Activated T-helper 2 cell treated with anti-CD3 and anti-CD28 coated beads, Interferon-gamma antibody, Interleukin-2, Interleukin-4, amounts not matched to agents 10 μg/mL and 5 μg/mL and 100 μg/mL, durations not matched to agents 14 hours and 24 hours and 36 hours (primary cell): ENCODE results near the gene BAZ1A. TPM values are rescaled to one million over a fixed set of nuclear protein-coding genes. Genes with fewer than 3 reads are reported as not detected.

Experiments
- DNase-seq: peaks from one replicate; pipeline ENCODE4 v3.0.0; 2021; ENCODE audit warnings: low spot score
- H3K27ac Mint-ChIP-seq: one replicate; pipeline ENCODE4 v1.8.0; 2021; ENCODE audit warnings: mixed read lengths
- H3K27me3 Mint-ChIP-seq: one replicate; pipeline ENCODE4 v1.8.0; 2021; ENCODE audit warnings: low read depth, mixed read lengths
- H3K36me3 Mint-ChIP-seq: one replicate; pipeline ENCODE4 v1.8.0; 2021; ENCODE audit warnings: low read depth, mixed read lengths
- H3K4me1 Mint-ChIP-seq: one replicate; pipeline ENCODE4 v1.8.0; 2021; ENCODE audit warnings: low read depth, mixed read lengths
- H3K4me3 Mint-ChIP-seq: one replicate; pipeline ENCODE4 v1.8.0; 2021; ENCODE audit warnings: low read depth, mild to moderate bottlenecking, moderate library complexity, mixed read lengths
- H3K9me3 Mint-ChIP-seq: one replicate; pipeline ENCODE4 v1.8.0; 2021; ENCODE audit warnings: mixed read lengths
- intact Hi-C: fragments of 100-400 bp; cut with micrococcal nuclease; formaldehyde crosslinking; loops from one replicate; pipeline ENCODE4 v1.15.1; 2023
- total RNA-seq: library from RNA; stranded (reverse); gene quantifications from 2 replicates; pipeline ENCODE4 v1.2.3, GENCODE V29; 2022

BAZ1A gene
- total RNA-seq, 1 donor from 2014 or later, result 85.7 TPM

DNA sequence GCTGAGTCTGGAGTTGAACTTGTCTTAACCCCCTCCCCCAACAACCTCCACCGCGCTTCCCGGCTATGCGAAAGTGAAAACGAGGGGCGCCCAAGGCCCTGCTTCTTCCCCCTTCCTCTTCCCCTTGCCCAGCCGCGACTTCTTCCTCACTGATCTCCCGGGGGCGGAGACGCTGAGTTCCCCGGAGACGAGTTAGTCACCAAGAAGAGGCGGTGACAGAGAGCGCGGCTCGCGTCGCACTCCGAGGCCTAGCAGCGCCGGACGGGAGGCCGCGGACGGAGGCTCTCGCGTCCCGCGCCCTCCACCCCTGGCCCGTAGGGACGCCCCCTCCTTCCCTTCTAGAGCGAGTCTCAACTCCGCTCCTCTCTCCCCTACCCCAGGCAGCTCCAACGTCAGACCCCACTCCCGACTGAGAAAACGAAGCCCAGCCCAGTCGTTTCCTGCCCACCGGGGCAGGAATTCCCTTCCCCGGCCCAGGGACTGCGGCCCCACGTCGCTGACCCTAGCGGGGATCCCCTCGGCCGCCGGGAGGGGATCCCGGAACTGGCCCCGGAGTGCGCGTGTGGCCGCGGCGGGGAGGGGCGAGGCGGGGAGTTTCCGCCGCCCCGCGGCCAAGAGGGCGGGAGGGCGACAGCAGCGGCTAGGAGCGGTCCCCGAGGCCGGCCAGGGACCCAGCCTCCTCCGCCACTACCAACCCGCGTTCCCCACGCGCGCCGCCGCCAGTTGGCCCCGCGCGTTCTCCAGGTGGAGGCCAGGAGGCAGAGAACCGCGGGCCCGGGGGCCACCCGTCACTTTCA is 1.4 kb downstream of the BAZ1A start:
- Mint-ChIP-seq H3K4me3 (peak overlapping the region; percentile 95), H3K27ac (peak overlapping the region; percentile 99), H3K4me1 (peaks cover 29% of the 10 kb centered on the region), H3K9me3 (no peaks in the 10 kb centered on the region), H3K27me3 (no peaks in the 10 kb centered on the region), H3K36me3 (peaks cover 42% of the 10 kb centered on the region)
- intact Hi-C loops, result loop anchor here (1.0 to 10.0 kb wide), 11 partner anchors 15 to 951 kb away; partner anchors contain the start of genes BRMS1L, CFL2, FAM177A1 and PPP2R3C
- DNase-seq, result peak; percentile 84

DNA sequence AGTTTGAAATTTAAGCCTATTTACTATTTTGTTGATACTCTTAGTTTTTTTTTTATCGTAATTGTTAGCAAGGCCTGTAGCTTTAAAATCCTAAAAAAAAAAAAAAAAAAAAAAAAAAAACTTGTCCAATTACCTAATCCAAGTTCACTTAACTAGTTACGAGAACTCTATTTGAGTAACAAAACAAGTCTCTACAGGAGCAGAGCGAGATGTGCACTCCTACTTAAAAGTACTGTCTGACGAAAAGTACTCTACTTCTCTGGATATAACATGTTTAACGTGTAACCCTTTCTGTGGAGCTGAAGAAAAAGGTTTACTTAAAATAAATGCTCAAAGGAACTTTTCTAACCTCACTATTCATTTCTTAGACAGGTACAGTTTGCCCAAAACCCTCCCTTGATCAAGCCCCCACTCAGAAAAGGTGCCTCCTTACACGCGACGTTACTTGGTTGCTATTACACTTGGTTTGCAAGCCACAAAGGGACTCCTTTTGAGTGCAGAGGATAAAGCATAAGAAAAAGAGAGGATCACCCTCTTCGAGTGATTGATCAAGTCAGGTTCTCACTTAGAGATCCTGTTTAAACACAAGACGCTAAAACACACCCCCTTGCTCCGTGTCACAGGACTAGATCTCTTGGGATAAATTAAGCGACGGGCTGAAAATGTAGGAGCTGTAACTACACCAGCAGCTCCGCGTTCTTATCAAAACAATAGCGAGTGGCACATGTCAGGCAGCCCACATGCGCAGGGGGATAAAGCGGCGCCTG is 2.2 kb downstream of the BAZ1A start:
- no peaks in the 10 kb centered on the region for H3K9me3 Mint-ChIP-seq
- DNase-seq, result no peak
- no peaks in the 10 kb centered on the region for H3K27me3 Mint-ChIP-seq
- peaks cover 29% of the 10 kb centered on the region for H3K4me1 Mint-ChIP-seq
- H3K27ac Mint-ChIP-seq, result peak overlapping the region; percentile 99
- peaks cover 48% of the 10 kb centered on the region for H3K36me3 Mint-ChIP-seq
- intact Hi-C loops, result loop anchor here (1.0 to 10.0 kb wide), 9 partner anchors 14 to 952 kb away; partner anchors contain the start of genes BRMS1L, CFL2, FAM177A1 and PPP2R3C
- H3K4me3 Mint-ChIP-seq, result peak overlapping the region; percentile 95

DNA sequence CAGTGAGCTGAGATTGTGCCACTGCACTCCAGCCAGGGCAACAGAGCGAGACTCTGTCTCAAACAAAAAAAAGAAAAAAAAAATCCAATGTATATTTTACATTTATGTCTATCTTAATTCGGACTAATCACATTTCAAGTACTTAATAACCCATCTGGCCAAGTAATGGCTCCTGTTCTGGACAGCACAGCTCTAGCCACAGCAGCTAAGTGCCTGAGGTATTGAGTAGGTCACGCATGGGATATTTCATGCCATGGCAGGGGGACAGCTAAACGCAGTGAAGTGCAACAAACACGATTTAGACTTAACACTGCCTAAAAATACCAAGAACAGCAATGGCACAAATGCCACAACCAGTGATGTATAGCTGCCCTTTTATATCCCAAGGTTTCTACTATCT is 8.0 kb downstream of the BAZ1A start:
- intact Hi-C loops, result no loop called here
- Mint-ChIP-seq H3K36me3 (peaks cover 38% of the 10 kb centered on the region), H3K27ac (no peak overlapping the region), H3K4me1 (peaks cover 24% of the 10 kb centered on the region), H3K27me3 (no peaks in the 10 kb centered on the region), H3K9me3 (no peaks in the 10 kb centered on the region), H3K4me3 (no peak overlapping the region)
- no peak for DNase-seq

DNA sequence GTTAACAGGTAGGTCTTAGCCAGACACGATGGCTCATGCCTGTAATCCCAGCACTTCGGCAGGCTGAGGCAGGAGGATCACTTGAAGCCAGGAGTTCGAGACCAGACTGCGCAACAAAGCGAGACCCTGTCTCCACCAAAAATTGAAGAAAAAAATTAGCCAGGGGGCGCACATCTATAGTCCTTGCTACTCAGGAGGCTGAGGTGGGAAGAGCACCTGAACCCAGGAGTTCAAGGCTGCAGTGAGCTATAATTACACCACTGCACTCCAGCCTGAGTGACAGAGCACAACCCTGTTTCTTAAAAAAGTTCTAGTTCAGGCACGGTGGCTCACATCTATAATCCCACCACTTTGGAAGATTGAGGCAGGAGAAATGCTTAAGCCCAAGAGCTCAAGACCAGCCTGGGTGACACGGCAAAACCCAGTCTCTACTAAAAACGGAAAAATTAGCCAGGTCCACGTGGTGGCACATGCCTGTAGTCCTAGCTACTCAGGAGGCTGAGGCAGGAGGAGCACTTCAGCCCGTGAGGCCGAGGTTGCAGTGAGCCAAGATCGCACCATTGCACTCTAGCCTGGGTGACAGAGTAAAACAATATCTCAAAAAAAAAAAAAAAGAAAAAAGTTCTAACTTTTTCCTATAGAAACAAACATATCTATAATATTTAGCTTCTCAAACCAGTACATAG is 9.1 kb downstream of the BAZ1A start:
- no peak for DNase-seq
- no peak overlapping the region for H3K4me3 Mint-ChIP-seq
- intact Hi-C loops, result no loop called here
- H3K9me3 Mint-ChIP-seq, result no peaks in the 10 kb centered on the region
- peaks cover 16% of the 10 kb centered on the region for H3K4me1 Mint-ChIP-seq
- peaks cover 41% of the 10 kb centered on the region for H3K36me3 Mint-ChIP-seq
- H3K27me3 Mint-ChIP-seq, result no peaks in the 10 kb centered on the region
- H3K27ac Mint-ChIP-seq, result no peak overlapping the region

DNA sequence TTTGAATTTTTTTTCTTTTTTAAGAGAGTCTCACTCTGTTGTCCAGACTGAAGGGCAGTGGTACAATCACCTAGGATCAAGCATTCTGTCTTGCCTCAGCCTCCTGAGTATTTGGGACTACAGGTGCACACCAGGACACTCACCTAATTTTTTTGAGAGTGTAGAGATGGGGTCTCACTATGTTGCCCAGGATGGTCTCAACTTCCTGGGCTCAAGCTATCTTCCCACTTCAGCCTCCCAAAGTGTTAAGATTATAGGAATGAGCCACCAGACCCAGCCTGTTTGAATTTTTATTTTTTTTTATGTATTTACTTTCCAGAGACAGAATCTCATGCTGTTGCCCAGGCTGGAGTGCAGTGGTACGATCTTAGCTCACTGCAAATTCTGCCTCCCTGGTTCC is 11.3 kb downstream of the BAZ1A start:
- H3K4me3 Mint-ChIP-seq, result no peak overlapping the region
- no peak for DNase-seq
- intact Hi-C loops, result no loop called here
- no peaks in the 10 kb centered on the region for H3K27me3 Mint-ChIP-seq
- no peaks in the 10 kb centered on the region for H3K9me3 Mint-ChIP-seq
- H3K27ac Mint-ChIP-seq, result no peak overlapping the region
- H3K4me1 Mint-ChIP-seq, result peaks cover 5% of the 10 kb centered on the region
- peaks cover 46% of the 10 kb centered on the region for H3K36me3 Mint-ChIP-seq

DNA sequence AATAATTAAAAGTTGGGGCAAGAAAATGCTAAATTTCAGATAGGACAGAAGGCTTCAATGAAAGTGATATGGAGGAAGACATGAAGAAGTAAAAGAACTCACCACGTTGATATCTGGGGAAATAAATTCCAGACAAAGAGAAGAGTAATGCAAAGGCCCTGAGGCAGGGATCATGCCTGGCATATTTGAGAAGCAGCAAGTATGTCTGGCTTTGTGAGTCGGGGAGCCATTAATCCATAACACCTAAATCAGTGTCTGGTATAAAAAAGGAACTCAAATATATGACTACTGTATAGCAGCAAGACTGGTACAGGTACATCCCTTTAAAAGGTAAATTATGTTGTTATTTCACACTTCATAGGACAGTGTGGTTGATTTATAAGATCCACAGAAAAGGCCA is 16.4 kb downstream of the BAZ1A start:
- Mint-ChIP-seq H3K9me3 (no peaks in the 10 kb centered on the region), H3K27ac (peak overlapping the region; percentile 8)
- intact Hi-C loops, result loop anchor here (2.0 kb wide), 1 partner anchor 14 kb away; no protein-coding TSS in a partner anchor

DNA sequence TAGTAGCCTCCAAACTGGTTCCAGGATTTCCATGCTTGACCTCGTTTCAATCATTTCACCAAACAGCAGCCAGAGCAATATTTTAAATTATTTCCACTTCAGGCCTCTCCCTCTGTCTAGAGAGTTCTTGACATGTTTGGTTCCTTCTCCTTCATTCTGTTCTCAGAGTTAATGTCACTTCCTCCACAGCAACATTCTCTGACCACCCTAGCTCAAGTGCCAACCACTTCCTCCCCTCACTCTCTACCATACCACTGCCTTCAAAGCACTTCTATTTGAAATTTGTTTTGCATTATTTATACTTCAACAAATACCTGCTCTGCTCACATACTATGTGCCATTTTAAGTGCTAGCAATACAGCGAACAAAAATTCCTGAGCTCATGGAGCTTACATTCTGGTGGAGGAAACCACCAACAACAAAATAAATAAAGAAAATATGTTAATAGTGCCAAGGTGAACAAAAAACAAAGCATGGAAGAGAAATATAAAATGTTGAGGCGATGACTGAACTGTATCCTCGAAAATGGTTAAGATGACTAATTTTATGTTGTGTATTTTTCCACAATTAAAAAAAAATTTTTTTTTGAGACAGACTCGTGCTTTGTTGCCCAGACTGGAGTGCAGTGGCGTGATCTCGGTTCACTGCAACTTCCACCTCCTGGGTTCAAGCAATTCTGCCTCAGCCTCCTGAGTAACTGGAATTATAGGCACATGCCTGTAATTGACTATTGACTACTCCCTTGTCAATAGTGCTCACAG is 17.3 kb downstream of the BAZ1A start:
- no peak for DNase-seq
- H3K27me3 Mint-ChIP-seq, result no peaks in the 10 kb centered on the region
- H3K27ac Mint-ChIP-seq, result peak overlapping the region; percentile 76
- H3K4me3 Mint-ChIP-seq, result no peak overlapping the region
- intact Hi-C loops, result loop anchor here (2.0 kb wide), 2 partner anchors 15 kb away; no protein-coding TSS in a partner anchor
- H3K4me1 Mint-ChIP-seq, result peaks cover 21% of the 10 kb centered on the region
- H3K9me3 Mint-ChIP-seq, result no peaks in the 10 kb centered on the region
- peaks cover 80% of the 10 kb centered on the region for H3K36me3 Mint-ChIP-seq

More for the DNA sequence above, 16.4 kb downstream of the BAZ1A start:
- H3K27me3 Mint-ChIP-seq, result no peaks in the 10 kb centered on the region
- peaks cover 21% of the 10 kb centered on the region for H3K4me1 Mint-ChIP-seq
- no peak overlapping the region for H3K4me3 Mint-ChIP-seq
- peaks cover 71% of the 10 kb centered on the region for H3K36me3 Mint-ChIP-seq
- no peak for DNase-seq

DNA sequence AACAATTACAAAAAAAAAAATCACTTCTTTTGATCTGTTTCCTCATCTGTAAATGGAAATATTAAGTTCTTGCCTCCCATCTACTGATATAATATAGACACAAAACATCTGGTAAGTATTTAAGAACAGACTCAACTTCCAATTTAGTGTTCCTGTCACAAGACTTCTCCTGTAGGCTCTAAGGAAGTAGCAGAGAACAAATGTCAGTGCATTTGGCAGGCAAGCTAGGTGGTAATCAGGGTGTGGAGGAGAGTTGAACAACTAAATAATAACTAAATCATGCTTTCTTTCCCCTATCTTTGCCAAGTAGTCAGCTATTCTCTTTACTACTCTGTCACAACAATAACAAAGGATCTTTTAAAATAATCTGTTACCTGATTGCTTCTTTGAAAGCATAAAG is 22.1 kb downstream of the BAZ1A start:
- Mint-ChIP-seq H3K9me3 (no peaks in the 10 kb centered on the region), H3K27ac (no peak overlapping the region), H3K4me3 (no peak overlapping the region), H3K4me1 (peaks cover 17% of the 10 kb centered on the region), H3K27me3 (no peaks in the 10 kb centered on the region), H3K36me3 (peaks cover 60% of the 10 kb centered on the region)
- DNase-seq, result no peak
- intact Hi-C loops, result no loop called here

DNA sequence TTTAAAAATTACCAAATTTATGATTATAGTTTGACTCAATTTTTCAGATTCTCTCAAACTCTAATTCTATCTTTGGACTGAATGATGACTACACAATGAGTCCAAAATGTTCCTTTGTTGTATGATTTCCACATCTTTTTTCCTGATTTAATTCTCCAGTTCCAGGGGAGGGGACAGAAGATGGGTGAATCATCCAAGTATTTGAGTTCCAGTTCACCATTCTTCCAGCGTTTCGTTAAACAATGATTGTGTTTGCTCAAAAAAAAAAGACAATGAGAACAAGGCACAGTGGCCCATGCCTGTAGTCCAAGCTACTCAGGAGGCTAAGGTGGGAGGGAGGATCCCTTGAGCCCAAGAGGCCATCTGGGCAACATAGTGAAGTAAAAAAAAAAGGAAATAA is 23.8 kb downstream of the BAZ1A start:
- Mint-ChIP-seq H3K27ac (no peak overlapping the region), H3K9me3 (no peaks in the 10 kb centered on the region), H3K4me3 (no peak overlapping the region), H3K36me3 (peaks cover 55% of the 10 kb centered on the region), H3K4me1 (peaks cover 7% of the 10 kb centered on the region), H3K27me3 (no peaks in the 10 kb centered on the region)
- DNase-seq, result no peak
- intact Hi-C loops, result no loop called here

DNA sequence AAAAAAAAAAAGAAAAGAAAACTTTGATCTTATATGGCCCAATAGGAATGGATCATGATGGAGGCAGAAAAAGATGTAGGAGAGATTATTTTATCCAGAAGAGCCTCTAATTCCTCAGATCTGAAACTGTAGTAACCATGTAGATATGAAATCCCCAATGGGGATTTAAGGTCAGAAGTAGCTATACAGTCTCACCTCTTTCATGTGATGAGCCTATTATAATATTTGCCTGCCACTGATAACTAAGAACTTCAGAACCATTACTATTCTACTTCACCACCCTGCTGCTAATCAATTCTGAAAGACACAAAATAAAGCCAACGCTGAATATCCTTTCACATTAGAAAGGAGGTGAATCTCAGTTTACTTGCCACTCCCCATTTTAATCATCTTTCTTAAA is 29.3 kb downstream of the BAZ1A start:
- DNase-seq, result no peak
- peaks cover 63% of the 10 kb centered on the region for H3K36me3 Mint-ChIP-seq
- peaks cover 12% of the 10 kb centered on the region for H3K4me1 Mint-ChIP-seq
- H3K4me3 Mint-ChIP-seq, result no peak overlapping the region
- no peaks in the 10 kb centered on the region for H3K9me3 Mint-ChIP-seq
- no peak overlapping the region for H3K27ac Mint-ChIP-seq
- intact Hi-C loops, result no loop called here
- H3K27me3 Mint-ChIP-seq, result no peaks in the 10 kb centered on the region

DNA sequence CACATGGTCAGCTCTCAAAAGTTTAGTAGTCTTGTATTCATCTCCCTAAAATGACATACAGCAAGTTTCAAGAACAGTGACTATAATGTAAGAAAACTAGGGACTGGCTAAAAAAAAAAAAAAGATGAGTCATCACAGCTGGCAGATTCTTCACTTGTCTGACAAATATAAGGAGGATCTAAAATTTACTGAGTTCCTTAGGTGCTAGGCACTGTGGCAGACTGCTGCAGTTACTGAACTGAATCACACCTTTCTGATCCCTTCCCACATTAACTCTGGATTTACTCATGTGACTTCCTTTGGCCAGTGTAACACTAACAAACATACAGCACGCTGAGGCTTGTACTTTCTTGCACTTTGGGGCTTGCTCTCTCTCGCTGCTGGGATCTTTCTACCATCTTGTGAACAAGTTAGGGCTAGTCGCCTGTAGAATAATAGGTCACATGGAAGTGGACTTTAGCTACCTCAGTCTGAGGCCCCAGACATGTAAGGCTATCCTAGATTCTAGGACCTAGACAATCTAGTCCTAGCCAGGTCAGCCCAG is 32.1 kb downstream of the BAZ1A start:
- H3K27ac Mint-ChIP-seq, result peak overlapping the region; percentile 61
- H3K27me3 Mint-ChIP-seq, result no peaks in the 10 kb centered on the region
- intact Hi-C loops, result loop anchor here (2.0 kb wide), 2 partner anchors 14 to 30 kb away; no protein-coding TSS in a partner anchor
- no peaks in the 10 kb centered on the region for H3K9me3 Mint-ChIP-seq
- H3K36me3 Mint-ChIP-seq, result peaks cover 58% of the 10 kb centered on the region
- DNase-seq, result no peak
- H3K4me3 Mint-ChIP-seq, result no peak overlapping the region
- H3K4me1 Mint-ChIP-seq, result peaks cover 12% of the 10 kb centered on the region
